Activated CD4-positive, alpha-beta T cell treated with anti-CD3 and anti-CD28 coated beads, Interleukin-2, Interleukin-6, amounts not matched to agents 100 ng/mL and 50 ng/mL, durations not matched to agents 16 hours and 8 hours (primary cell): ENCODE measurements around the gene RMND1.
"Not testable (repeated sequence)": the region's sequence is repeated elsewhere in the genome, so short reads cannot be mapped to it uniquely, and the experiment has no call there.

Experiments used
- DNase-seq: peaks from one replicate; pipeline ENCODE4 v3.0.0-alpha.2; 2020

The RMND1 gene, protein sequence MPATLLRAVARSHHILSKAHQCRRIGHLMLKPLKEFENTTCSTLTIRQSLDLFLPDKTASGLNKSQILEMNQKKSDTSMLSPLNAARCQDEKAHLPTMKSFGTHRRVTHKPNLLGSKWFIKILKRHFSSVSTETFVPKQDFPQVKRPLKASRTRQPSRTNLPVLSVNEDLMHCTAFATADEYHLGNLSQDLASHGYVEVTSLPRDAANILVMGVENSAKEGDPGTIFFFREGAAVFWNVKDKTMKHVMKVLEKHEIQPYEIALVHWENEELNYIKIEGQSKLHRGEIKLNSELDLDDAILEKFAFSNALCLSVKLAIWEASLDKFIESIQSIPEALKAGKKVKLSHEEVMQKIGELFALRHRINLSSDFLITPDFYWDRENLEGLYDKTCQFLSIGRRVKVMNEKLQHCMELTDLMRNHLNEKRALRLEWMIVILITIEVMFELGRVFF

GRCh38 chr6:151451950-151452749, at the start of gene RMND1:
Gene RMND1, minus strand, starts transcription at chr6:151452126. Its CDS starts 6,315 bp downstream, at chr6:151445811.
- peak; percentile 100 for DNase-seq

GRCh38 chr6:151499551-151499950, 47.6 kb upstream of the RMND1 start:
- DNase-seq = no peak

GRCh38 chr6:151498327-151498726, 46.4 kb upstream of the RMND1 start:
- peak; percentile 55 for DNase-seq

- no peak for DNase-seq
Measured at GRCh38 chr6:151497905-151498304, 46.0 kb upstream of the RMND1 start.

DNA sequence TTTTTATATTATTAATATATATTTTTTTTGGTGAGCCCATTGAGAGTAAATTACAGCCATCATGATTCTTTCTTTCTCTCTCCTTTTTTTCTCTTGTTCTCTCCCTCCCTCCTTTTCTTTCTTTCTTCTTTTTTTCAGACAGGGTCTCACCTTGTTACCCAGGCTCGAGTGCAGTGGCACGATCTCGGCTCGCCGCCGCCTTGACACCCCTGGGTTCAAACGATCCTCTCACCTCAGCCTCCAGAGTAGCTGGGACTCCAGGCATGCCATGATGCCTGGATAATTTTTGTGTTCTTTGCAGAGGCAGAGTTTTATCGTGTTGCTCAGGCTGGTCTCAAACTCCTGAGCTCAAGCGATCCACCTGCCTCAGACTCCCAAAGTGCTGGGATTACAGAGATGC, 43.5 kb upstream of the RMND1 start:
- DNase-seq = no peak

DNA sequence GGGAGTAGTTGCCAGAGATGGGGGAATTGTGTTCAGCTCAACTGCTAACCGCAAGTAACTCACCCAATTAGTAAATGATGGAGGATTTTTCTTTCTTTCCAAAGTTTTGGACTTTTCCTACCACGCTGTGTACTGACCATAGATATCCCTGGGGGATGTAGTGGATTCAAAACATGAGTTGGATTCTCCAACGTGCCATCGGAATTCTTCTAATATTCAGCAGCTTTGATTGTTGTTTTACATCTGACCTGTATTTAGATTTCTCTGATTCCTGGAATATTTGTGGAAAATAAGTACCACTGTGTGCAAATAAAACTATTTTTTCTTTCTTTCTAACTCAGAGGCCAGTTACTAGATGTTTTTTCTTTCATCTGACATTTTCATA, 43.0 kb upstream of the RMND1 start:
- DNase-seq = no peak

- DNase-seq = peak; percentile 39
Measured at GRCh38 chr6:151494235-151494935, 42.5 kb upstream of the RMND1 start.

DNA sequence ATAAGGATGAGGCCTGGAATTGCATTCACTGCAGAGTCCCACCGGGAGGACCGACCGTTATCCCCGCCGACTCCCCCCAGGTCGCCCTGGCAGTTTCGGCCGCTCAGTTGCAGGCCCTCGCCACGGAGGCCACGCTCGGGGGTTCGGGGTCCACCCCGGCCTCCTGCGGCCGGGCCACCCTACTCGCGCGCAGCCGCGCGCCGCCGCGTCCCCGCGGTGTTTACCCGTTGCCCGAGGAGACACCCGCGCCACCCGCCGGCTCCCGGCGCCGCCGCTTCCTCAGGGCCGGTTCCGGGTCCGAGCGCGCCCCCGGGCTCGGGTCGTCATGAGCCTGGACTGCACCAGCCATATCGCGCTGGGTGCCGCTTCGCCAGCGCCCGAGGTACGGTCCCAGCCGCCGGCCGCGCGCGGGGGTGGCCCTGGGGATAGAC, 41.9 kb upstream of the RMND1 start, which contains the start of gene CCDC170:
TSS of gene CCDC170 (plus strand) at position 214 of the 431 bp plus-strand sequence. CDS start at position 326, 112 bp downstream.
- DNase-seq = peak; percentile 32

GRCh38 chr6:151493161-151493803, 41.4 kb upstream of the RMND1 start:
- no peak for DNase-seq

DNA sequence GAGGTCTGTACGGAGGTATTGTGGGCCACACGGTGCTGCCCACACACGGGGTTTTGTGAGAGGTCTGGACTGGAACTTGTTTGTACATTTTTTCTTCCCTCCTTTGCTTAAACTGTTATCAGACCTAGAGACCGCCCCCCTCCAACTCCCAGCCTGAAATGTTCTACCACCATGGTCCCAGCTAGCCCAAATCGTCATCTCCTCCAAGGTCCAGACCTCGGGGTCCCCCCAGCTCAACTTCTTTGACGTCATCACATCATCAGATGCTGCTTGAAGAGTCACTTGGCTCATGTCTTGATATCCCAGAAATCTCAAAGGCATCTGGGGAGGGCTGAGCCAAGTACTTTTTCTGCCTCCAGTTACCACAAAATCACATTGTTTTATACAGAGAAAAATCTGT, 39.1 kb upstream of the RMND1 start:
- no peak for DNase-seq

- no peak for DNase-seq
Measured at GRCh38 chr6:151488226-151488625, 36.3 kb upstream of the RMND1 start.

GRCh38 chr6:151483994-151484393, 32.1 kb upstream of the RMND1 start:
- DNase-seq = no peak

GRCh38 chr6:151482290-151482689, 30.4 kb upstream of the RMND1 start:
- peak; percentile 35 for DNase-seq

GRCh38 chr6:151481786-151482185, 29.9 kb upstream of the RMND1 start:
- no peak for DNase-seq

- DNase-seq = no peak
Measured at GRCh38 chr6:151478670-151479069, 26.7 kb upstream of the RMND1 start.

GRCh38 chr6:151477726-151478125, 25.8 kb upstream of the RMND1 start:
- no peak for DNase-seq

DNA sequence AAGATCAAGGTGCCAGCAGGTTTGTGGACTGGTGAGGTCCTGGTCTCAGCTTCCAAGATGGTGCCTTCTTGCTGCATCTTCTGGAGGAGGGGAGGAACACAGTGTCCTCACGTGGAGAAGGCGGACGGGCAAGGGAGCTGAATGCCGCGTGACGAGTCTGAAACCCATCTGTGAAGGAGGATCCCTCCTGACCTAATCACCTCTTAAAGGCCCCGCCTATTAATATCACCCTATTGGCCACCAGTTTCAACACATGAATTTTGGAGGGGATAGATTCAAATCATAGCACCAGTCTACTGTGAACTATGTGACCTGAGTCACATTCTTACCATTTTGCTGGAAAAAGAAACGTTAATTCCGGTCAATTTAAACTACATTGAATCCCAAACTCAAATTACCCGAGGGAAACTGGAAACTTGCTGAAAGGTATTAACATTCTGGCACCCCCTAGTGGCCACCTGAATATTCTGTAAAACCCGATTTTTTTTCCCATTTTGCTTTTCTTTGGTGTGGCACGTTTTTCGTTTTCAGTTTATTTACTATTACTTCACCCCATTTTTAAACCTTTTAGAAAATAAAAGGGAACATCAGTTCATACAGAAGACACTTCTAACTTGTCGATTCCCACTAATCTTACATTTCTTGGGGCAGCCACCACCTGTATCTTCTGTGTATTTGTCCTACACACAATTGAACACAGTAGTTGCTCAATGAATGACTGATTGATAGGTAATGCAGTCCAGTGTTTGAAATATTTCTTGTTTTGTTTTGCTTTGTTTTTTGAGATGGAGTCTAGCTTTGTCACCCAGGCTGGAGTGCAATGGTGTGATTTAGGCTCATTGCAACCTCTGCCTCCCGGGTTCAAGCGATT, 24.0 kb upstream of the RMND1 start:
- DNase-seq = peak; percentile 55

GRCh38 chr6:151464702-151465101, 12.8 kb upstream of the RMND1 start:
- no peak for DNase-seq

DNA sequence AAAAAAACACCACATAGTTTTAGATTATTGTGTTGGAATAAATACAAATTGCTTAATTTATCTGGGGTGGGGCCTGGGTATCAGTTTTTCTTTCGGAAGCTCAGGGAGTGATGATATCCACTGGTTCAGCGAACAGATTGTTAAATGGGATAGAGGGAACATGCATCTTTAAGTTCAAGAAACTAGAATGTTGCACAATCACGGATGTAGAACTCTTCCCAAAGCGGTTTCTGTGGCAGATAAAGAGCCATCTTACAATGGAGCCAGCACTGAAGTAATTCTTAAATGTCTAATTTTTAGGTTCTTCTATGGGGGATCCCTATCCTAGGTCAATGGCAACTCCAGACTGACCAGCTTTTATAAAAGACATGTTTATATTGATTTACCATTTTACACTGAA, 9.7 kb upstream of the RMND1 start:
- DNase-seq = no peak

DNA sequence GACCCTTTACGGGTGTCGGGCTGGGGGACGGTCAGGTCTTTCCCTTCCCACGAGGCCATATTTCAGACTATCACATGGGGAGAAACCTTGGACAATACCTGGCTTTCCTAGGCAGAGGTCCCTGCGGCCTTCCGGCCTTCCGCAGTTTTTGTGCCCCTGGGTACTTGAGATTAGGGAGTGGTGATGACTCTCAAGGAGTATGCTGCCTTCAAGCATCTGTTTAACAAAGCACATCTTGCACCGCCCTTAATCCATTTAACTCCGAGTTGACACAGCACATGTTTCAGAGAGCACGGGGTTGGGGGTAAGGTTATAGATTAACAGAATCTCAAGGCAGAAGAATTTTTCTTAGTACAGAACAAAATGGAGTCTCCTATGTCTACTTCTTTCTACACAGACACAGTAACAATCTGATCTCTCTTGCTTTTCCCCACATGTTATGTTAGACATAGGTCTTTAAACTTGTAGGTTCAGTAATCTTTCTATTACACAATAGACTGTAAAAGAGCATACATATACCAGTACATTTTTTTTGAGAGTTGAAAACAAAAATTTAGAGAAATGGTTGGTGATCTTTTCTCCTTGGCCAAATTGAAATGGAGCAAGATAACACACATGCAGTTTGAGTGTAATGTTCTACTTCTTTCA, 3.9 kb upstream of the RMND1 start:
- DNase-seq = not testable (repeated sequence)
